SK-N-MC (cell line): ENCODE data around the gene HDDC2.

Experiments
- EZH2 ChIP-seq: fragments of 200-600 bp; sonication (generic); IDR thresholded peaks from one replicate; pipeline ENCODE4 v1.6.1; 2017; ENCODE audit warnings: antibody characterized with exemption
- POLR2AphosphoS5 ChIP-seq: IDR thresholded peaks from 2 replicates; pipeline ENCODE4 v1.6.1; 2012; ENCODE audit warnings: mild to moderate bottlenecking, low read depth, low read length, borderline replicate concordance

- TF ChIP-seq EZH2, result no peak
- TF ChIP-seq POLR2AphosphoS5, result no peak
Measured at GRCh38 chr6:125310994-125311649, 9.4 kb upstream of the HDDC2 start.
